Chondrocyte (in vitro differentiated cells): ENCODE results near the gene GRIN3A. TPM values are rescaled to one million over a fixed set of nuclear protein-coding genes. Genes with fewer than 3 reads are reported as not detected.
A peak's percentile ranks its signal among the peaks of the same experiment; 100 is the strongest.
"Not testable (repeated sequence)": the region's sequence is repeated elsewhere in the genome, so short reads cannot be mapped to it uniquely, and the experiment has no call there.

Experiments
- DNase-seq: peaks from one replicate; pipeline ENCODE4 v3.0.0; 2021; ENCODE audit warnings: mixed read lengths, low spot score
- H3K27ac Mint-ChIP-seq: one replicate; pipeline ENCODE4 v1.8.0; 2021; ENCODE audit warnings: mild to moderate bottlenecking, moderate library complexity, mixed read lengths; ENCODE audit not compliant: unreplicated experiment
- H3K27me3 Mint-ChIP-seq: 2 replicates; pipeline ENCODE4 v1.8.0; 2021; ENCODE audit warnings: low read depth, mixed read lengths
- H3K36me3 Mint-ChIP-seq: 2 replicates; pipeline ENCODE4 v1.8.0; 2021; ENCODE audit warnings: low read depth, mixed read lengths
- H3K4me1 Mint-ChIP-seq: 2 replicates; pipeline ENCODE4 v1.8.0; 2021; ENCODE audit warnings: low read depth, mild to moderate bottlenecking, mixed read lengths
- H3K4me3 Mint-ChIP-seq: one replicate; pipeline ENCODE4 v1.8.0; 2021; ENCODE audit warnings: mild to moderate bottlenecking, moderate library complexity, mixed read lengths; ENCODE audit not compliant: unreplicated experiment
- H3K9me3 Mint-ChIP-seq: 2 replicates; pipeline ENCODE4 v1.8.0; 2021; ENCODE audit warnings: low read depth, mixed read lengths
- CTCF ChIP-seq: fragments of 200-600 bp; sonication (generic); IDR thresholded peaks from 2 replicates; pipeline ENCODE4 v1.5.0; 2021; ENCODE audit warnings: antibody characterized with exemption, mild to moderate bottlenecking, moderate library complexity
- total RNA-seq: library from RNA; stranded (reverse); gene quantifications from 3 replicates; pipeline ENCODE4 v1.2.1, GENCODE V29; 2021

GRIN3A gene
- total RNA-seq, 1 donor from 2014 or later, result not detected

GRCh38 chr9:101549472-101550098, 188.9 kb downstream of the GRIN3A start:
- peak; percentile 74 for TF ChIP-seq CTCF
- not testable (repeated sequence) for H3K4me1 Mint-ChIP-seq, H3K27me3 Mint-ChIP-seq, DNase-seq, H3K27ac Mint-ChIP-seq, H3K4me3 Mint-ChIP-seq, H3K9me3 Mint-ChIP-seq
- peaks cover 56% of the 10 kb centered on the region for H3K36me3 Mint-ChIP-seq

- no peaks in the 10 kb centered on the region for H3K4me1 Mint-ChIP-seq
- DNase-seq, result peak; percentile 59
Observed at GRCh38 chr9:101543098-101543735, 195.2 kb downstream of the GRIN3A start.

GRCh38 chr9:101540069-101540468, 198.4 kb downstream of the GRIN3A start:
- H3K27ac Mint-ChIP-seq, result no peak overlapping the region
- peaks cover 9% of the 10 kb centered on the region for H3K36me3 Mint-ChIP-seq
- H3K4me3 Mint-ChIP-seq, result no peak overlapping the region
- TF ChIP-seq CTCF, result no peak
- no peaks in the 10 kb centered on the region for H3K27me3 Mint-ChIP-seq
- no peak for DNase-seq
- peaks cover 12% of the 10 kb centered on the region for H3K4me1 Mint-ChIP-seq
- no peaks in the 10 kb centered on the region for H3K9me3 Mint-ChIP-seq

More at GRCh38 chr9:101543098-101543735, 195.2 kb downstream of the GRIN3A start:
- Mint-ChIP-seq H3K27me3 (no peaks in the 10 kb centered on the region), H3K9me3 (no peaks in the 10 kb centered on the region), H3K36me3 (peaks cover 23% of the 10 kb centered on the region), H3K27ac (no peak overlapping the region), H3K4me3 (no peak overlapping the region)
- TF ChIP-seq CTCF, result no peak

GRCh38 chr9:101536938-101537337, 201.5 kb downstream of the GRIN3A start:
- H3K27ac Mint-ChIP-seq, result no peak overlapping the region
- H3K27me3 Mint-ChIP-seq, result no peaks in the 10 kb centered on the region
- peaks cover 24% of the 10 kb centered on the region for H3K4me1 Mint-ChIP-seq
- DNase-seq, result no peak
- H3K4me3 Mint-ChIP-seq, result no peak overlapping the region
- peaks cover 5% of the 10 kb centered on the region for H3K36me3 Mint-ChIP-seq
- TF ChIP-seq CTCF, result no peak
- no peaks in the 10 kb centered on the region for H3K9me3 Mint-ChIP-seq

- Mint-ChIP-seq H3K9me3 (no peaks in the 10 kb centered on the region), H3K36me3 (peaks cover 5% of the 10 kb centered on the region), H3K4me3 (no peak overlapping the region), H3K27me3 (no peaks in the 10 kb centered on the region), H3K27ac (peak overlapping the region; percentile 64), H3K4me1 (peaks cover 24% of the 10 kb centered on the region)
- DNase-seq, result no peak
- no peak for TF ChIP-seq CTCF
Observed at GRCh38 chr9:101536351-101536750, 202.1 kb downstream of the GRIN3A start.
